Tibial nerve (tissue), 4 donors: Measurements from ENCODE around the gene MGMT.

ENCODE experiments used
- CTCF ChIP-seq, 5 experiments: fragments of 200-600 bp in 3 of 5; fragments of 450-650 bp in 2 of 5; sonication (generic) in 3 of 5; IDR thresholded peaks; one replicate each; pipeline ENCODE4 v1.5.1; 2016 to 2019; ENCODE audit warnings: antibody characterized with exemption in 5 of 5, mild to moderate bottlenecking in 3 of 5, moderate library complexity in 2 of 5
- EP300 ChIP-seq, 2 donors: sonication (generic); formaldehyde crosslinking; IDR thresholded peaks; one replicate each; pipeline ENCODE4 v1.6.1; 2017; ENCODE audit warnings: antibody characterized with exemption in 2 of 2, mild to moderate bottlenecking in 1 of 2
- POLR2A ChIP-seq, 2 donors: fragments of 450-650 bp; IDR thresholded peaks; one replicate each; pipeline ENCODE4 v1.6.1; 2017; ENCODE audit warnings: antibody characterized with exemption in 2 of 2, mild to moderate bottlenecking in 2 of 2, moderate library complexity in 2 of 2

- TF ChIP-seq CTCF (IDR thresholded peaks at IDR 0.05) (no peak), EP300 (IDR thresholded peaks at IDR 0.05) (no peak), POLR2A (IDR thresholded peaks at IDR 0.05) (no peak)
Observed at GRCh38 chr10:129507216-129507889, 40.3 kb downstream of the MGMT start.
